Endodermal cell (in vitro differentiated cells): ENCODE data around the gene FOXN4. TPM values are rescaled to one million over a fixed set of nuclear protein-coding genes. Genes with fewer than 3 reads are reported as not detected.

Experiments
- DNase-seq: peaks from one replicate; pipeline ENCODE4 v3.0.0-alpha.2; 2017
- H3K27ac ChIP-seq: 2 replicates; pipeline ENCODE4 v1.5.1; 2013; ENCODE audit warnings: mild to moderate bottlenecking, low read depth, low read length, moderate library complexity
- H3K27me3 ChIP-seq: 2 replicates; pipeline ENCODE4 v1.6.1; 2013; ENCODE audit warnings: mild to moderate bottlenecking, low read length, moderate library complexity; ENCODE audit not compliant: insufficient read depth, control insufficient read depth, poor library complexity, severe bottlenecking
- H3K36me3 ChIP-seq: 2 replicates; pipeline ENCODE4 v1.7.0; 2013; ENCODE audit warnings: mild to moderate bottlenecking, low read length, moderate library complexity; ENCODE audit not compliant: control insufficient read depth, insufficient read depth
- H3K4me1 ChIP-seq: one replicate; pipeline ENCODE4 v1.7.0; 2013; ENCODE audit warnings: low read length; ENCODE audit not compliant: control insufficient read depth, insufficient read depth
- H3K4me3 ChIP-seq: 2 replicates; pipeline ENCODE4 v1.5.1; 2013; ENCODE audit warnings: mild to moderate bottlenecking, low read length, moderate library complexity
- H3K9ac ChIP-seq: 2 replicates; pipeline ENCODE4 v1.6.1; 2013; ENCODE audit warnings: mild to moderate bottlenecking, low read length, moderate library complexity; ENCODE audit not compliant: poor library complexity, severe bottlenecking; ENCODE audit errors: extremely low read depth
- H3K9me3 ChIP-seq: 2 replicates; pipeline ENCODE4 v1.6.1; 2013; ENCODE audit warnings: mild to moderate bottlenecking, low read length, moderate library complexity; ENCODE audit not compliant: control insufficient read depth
- H3K27ac Mint-ChIP-seq: 2 replicates; pipeline ENCODE4 v1.8.0; 2020; ENCODE audit warnings: mixed read lengths
- H3K27me3 Mint-ChIP-seq: 2 replicates; pipeline ENCODE4 v1.8.0; 2021; ENCODE audit warnings: mild to moderate bottlenecking, mixed read lengths; ENCODE audit not compliant: insufficient read depth
- H3K36me3 Mint-ChIP-seq: 2 replicates; pipeline ENCODE4 v1.8.0; 2020; ENCODE audit warnings: low read depth, mixed read lengths
- H3K4me1 Mint-ChIP-seq: 2 replicates; pipeline ENCODE4 v1.8.0; 2020; ENCODE audit warnings: mixed read lengths
- H3K4me3 Mint-ChIP-seq: 2 replicates; pipeline ENCODE4 v1.8.0; 2020; ENCODE audit warnings: mild to moderate bottlenecking, moderate library complexity, mixed read lengths
- H3K9me3 Mint-ChIP-seq: 2 replicates; pipeline ENCODE4 v1.8.0; 2020; ENCODE audit warnings: mild to moderate bottlenecking, mixed read lengths
- WGBS, 2 experiments: methylation state at CpG; one replicate each; pipeline versions ENCODE4 v1.1.5 to v1.1.7; 2013; ENCODE audit warnings: missing lambda C conversion rate in 2 of 2, mixed read lengths in 1 of 2; ENCODE audit not compliant: insufficient coverage in 1 of 2, insufficient read length in 1 of 2; 5-methylcytosine and 5-hydroxymethylcytosine counted together
- total RNA-seq, 2 donors: library from RNA; stranded (reverse); fragmentation: NEBNext Ultra II Directional in 1 of 2; extraction: Animal tissue kit (Norgen Biotek cat#: 25700) in 1 of 2; gene quantifications; 2 replicates in 1 of 2; 3 replicates in 1 of 2; pipeline ENCODE4 v1.2.1, GENCODE V29; 2021
- TF ChIP-seq, protein P1 (sequence below): fragments of 200-600 bp; sonication (generic); conservative IDR thresholded peaks from 2 replicates; pipeline ENCODE4 v1.5.0; 2021; ENCODE audit warnings: antibody characterized with exemption, mild to moderate bottlenecking

FOXN4 gene
- total RNA-seq, 2 donors from 2014 or later, result 0.20 to 0.55 TPM

DNA sequence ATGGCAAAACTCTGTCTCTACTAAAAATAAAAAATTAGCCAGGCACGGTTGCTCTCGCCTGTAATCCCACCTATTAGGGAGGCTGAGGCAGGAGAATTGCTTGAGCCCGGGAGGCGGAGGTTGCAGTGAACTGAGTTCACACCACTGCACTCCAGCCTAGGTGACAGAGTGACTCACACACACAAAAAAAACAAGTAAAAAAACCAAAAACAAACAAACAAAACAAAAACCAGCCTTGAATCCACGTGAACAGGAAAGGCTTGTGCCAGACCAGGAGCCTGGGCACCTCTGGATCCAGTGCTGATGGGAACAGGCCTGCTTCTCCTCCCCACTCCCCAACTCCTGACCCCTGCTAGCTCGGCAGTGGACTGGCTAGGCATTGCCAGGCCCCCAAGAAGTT lies 3.5 kb downstream of the FOXN4 start:
- H3K4me3 Mint-ChIP-seq, result no peak overlapping the region
- no peak overlapping the region for H3K27ac ChIP-seq
- peaks cover 29% of the 10 kb centered on the region for H3K27me3 Mint-ChIP-seq
- no peaks in the 10 kb centered on the region for H3K9me3 Mint-ChIP-seq
- no peaks in the 10 kb centered on the region for H3K36me3 ChIP-seq
- no peaks in the 10 kb centered on the region for H3K9me3 ChIP-seq
- no peak overlapping the region for H3K27ac Mint-ChIP-seq
- H3K4me1 ChIP-seq, result peaks cover 31% of the 10 kb centered on the region
- peaks cover 16% of the 10 kb centered on the region for H3K27me3 ChIP-seq
- no peak for DNase-seq
- H3K4me1 Mint-ChIP-seq, result peaks cover 42% of the 10 kb centered on the region
- H3K36me3 Mint-ChIP-seq, result no peaks in the 10 kb centered on the region
- no peak overlapping the region for H3K9ac ChIP-seq
- H3K4me3 ChIP-seq, result no peak overlapping the region
- WGBS, 2 experiments, result 82 to 85% methylated on average over 4 to 6 of the region's 6 CpGs
- TF ChIP-seq, protein P1, sequence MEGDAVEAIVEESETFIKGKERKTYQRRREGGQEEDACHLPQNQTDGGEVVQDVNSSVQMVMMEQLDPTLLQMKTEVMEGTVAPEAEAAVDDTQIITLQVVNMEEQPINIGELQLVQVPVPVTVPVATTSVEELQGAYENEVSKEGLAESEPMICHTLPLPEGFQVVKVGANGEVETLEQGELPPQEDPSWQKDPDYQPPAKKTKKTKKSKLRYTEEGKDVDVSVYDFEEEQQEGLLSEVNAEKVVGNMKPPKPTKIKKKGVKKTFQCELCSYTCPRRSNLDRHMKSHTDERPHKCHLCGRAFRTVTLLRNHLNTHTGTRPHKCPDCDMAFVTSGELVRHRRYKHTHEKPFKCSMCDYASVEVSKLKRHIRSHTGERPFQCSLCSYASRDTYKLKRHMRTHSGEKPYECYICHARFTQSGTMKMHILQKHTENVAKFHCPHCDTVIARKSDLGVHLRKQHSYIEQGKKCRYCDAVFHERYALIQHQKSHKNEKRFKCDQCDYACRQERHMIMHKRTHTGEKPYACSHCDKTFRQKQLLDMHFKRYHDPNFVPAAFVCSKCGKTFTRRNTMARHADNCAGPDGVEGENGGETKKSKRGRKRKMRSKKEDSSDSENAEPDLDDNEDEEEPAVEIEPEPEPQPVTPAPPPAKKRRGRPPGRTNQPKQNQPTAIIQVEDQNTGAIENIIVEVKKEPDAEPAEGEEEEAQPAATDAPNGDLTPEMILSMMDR, result no peak

DNA sequence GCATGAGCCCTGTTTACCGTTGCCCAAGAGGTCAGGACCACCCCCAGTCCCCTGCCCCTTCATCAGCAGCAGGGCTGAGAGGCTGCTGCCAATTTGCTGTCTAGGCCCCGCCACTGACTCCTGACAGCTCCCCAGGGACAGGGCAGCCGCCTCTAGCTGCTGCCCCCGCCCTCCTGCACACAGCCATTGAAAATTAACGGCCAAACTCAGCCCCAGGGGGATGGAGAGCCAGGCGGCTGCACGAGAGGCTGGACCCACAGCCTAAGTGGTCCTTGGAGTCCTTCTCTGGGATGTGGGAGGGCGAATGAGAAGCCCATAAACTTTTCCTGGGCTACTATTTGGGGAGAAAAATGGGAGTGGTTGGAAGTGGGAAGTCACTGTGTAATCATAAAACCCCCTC lies 4.6 kb downstream of the FOXN4 start:
- DNase-seq, result no peak
- Histone ChIP-seq H3K9ac (no peak overlapping the region), H3K36me3 (no peaks in the 10 kb centered on the region), H3K4me1 (peaks cover 31% of the 10 kb centered on the region), H3K9me3 (no peaks in the 10 kb centered on the region), H3K4me3 (no peak overlapping the region), H3K27ac (no peak overlapping the region), H3K27me3 (peaks cover 9% of the 10 kb centered on the region)
- Mint-ChIP-seq H3K27me3 (peaks cover 22% of the 10 kb centered on the region), H3K4me3 (no peak overlapping the region), H3K4me1 (peaks cover 39% of the 10 kb centered on the region), H3K9me3 (no peaks in the 10 kb centered on the region), H3K36me3 (no peaks in the 10 kb centered on the region), H3K27ac (no peak overlapping the region)
- 54 to 83% methylated on average over 7 to 8 of the region's 8 CpGs for WGBS, 2 experiments
- TF ChIP-seq, protein P1, result no peak

DNA sequence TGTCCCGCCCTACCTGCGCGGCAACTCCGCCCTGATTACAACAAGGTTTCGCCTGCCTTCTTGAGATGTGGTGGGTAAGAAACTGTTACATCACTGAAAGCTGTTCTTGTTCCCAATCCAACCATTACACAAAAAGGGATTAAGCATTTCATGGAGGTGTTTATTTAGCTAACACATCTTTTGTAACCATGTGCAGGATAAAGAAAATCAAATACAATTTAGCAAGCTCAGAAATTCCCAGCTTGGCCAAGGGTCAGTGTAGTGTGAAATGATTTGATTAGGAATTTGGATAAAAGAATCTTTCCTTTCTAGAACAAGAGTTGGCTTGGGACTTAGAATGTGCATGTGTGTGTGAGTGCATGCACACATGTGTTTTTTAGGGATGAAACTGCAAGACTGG lies 6.3 kb downstream of the FOXN4 start:
- H3K9me3 Mint-ChIP-seq, result no peaks in the 10 kb centered on the region
- DNase-seq, result no peak
- Histone ChIP-seq H3K9ac (no peak overlapping the region), H3K36me3 (no peaks in the 10 kb centered on the region), H3K27me3 (no peaks in the 10 kb centered on the region), H3K27ac (no peak overlapping the region), H3K4me3 (no peak overlapping the region), H3K4me1 (peaks cover 28% of the 10 kb centered on the region), H3K9me3 (no peaks in the 10 kb centered on the region)
- H3K36me3 Mint-ChIP-seq, result no peaks in the 10 kb centered on the region
- 80% methylated on average over 4 of the region's 5 CpGs; no CpG with 5 or more reads in 1 of the 2 experiments for WGBS, 2 experiments
- no peak overlapping the region for H3K27ac Mint-ChIP-seq
- H3K27me3 Mint-ChIP-seq, result peaks cover 7% of the 10 kb centered on the region
- H3K4me3 Mint-ChIP-seq, result no peak overlapping the region
- peaks cover 27% of the 10 kb centered on the region for H3K4me1 Mint-ChIP-seq
- TF ChIP-seq, protein P1, result no peak
